Measurements from ENCODE around the gene SLC12A4. TPM values are rescaled to one million over a fixed set of nuclear protein-coding genes. Genes with fewer than 3 reads are reported as not detected.
A peak's percentile ranks its signal among the peaks of the same experiment; 100 is the strongest.

Gene SLC12A4
- total RNA-seq, 2 experiments from 2014 or later = 43.9 to 48.7 TPM

DNA sequence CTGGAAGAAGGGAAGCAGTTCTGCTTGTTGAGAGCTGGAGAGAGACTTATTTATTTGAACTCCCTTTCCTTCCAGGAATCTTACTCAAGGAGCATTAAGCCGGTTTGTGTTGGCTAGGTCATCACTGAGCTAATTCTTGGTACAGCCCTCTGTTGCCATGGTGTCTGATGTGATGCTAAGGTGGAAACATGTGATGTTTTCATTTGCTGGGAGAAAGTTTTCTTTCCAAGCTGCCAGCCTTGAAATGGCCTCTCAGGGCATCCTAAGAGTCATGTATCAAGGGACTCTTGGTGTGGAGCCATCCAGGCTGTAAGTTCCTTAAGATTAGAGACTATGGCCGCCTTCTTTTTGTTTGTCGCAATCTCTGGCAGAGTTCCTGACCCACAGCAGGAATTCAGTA lies 71.2 kb downstream of the SLC12A4 start:
- ATAC-seq (ENCODE audit: low read depth) (no peak), DNase-seq (no peak)
- H3K9me3 Mint-ChIP-seq = no peaks in the 10 kb centered on the region
- POLR2A ChIA-PET = interaction anchor here (0.7 kb wide), 1 partner anchor 17 kb away, joined by 3 read pairs; no protein-coding TSS in a partner anchor
- peaks cover 2% of the 10 kb centered on the region for H3K36me3 Mint-ChIP-seq
- H3K4me3 Mint-ChIP-seq = no peak overlapping the region
- H3K27ac Mint-ChIP-seq = no peak overlapping the region
- H3K27me3 Mint-ChIP-seq = no peaks in the 10 kb centered on the region
- peaks cover 18% of the 10 kb centered on the region for H3K4me1 Mint-ChIP-seq

- Mint-ChIP-seq H3K4me1 (peaks cover 18% of the 10 kb centered on the region), H3K27ac (peak overlapping the region; percentile 96), H3K36me3 (peaks cover 2% of the 10 kb centered on the region), H3K4me3 (peak overlapping the region; percentile 86), H3K9me3 (no peaks in the 10 kb centered on the region), H3K27me3 (no peaks in the 10 kb centered on the region)
- DNase-seq = no peak
- no peak for ATAC-seq (ENCODE audit: low read depth)
- POLR2A ChIA-PET = interaction anchor here (1.1 to 2.8 kb wide), 3 partner anchors 40 to 60 kb away, joined by 3 to 13 read pairs (median 3); partner anchors contain the start of gene PSMB10
Measured at GRCh38 chr16:67893743-67894399, 74.6 kb downstream of the SLC12A4 start.

Other genes with a start within 250 kb of the SLC12A4 start
- 10 to 100 TPM; 12.5 to 14.2 TPM for gene GFOD2, start 249.3 kb downstream of the SLC12A4 start, total RNA-seq
- gene RANBP10, start 162.1 kb downstream of the SLC12A4 start, total RNA-seq = 10 to 100 TPM; 23.1 to 23.2 TPM
- under 1 TPM in 1 of 2 experiments, not detected in 1; 0.40 TPM for gene TSNAXIP1, start 161.7 kb downstream of the SLC12A4 start, total RNA-seq
- 10 to 100 TPM; 48.1 to 50.1 TPM for gene THAP11, start 126.3 kb downstream of the SLC12A4 start, total RNA-seq
- 10 to 100 TPM; 88.4 TPM for gene NUTF2, start 121.7 kb downstream of the SLC12A4 start, total RNA-seq
- gene CENPT, start 120.9 kb downstream of the SLC12A4 start, total RNA-seq = 10 to 100 TPM; 84.0 to 90.7 TPM
- 100 to 1,000 TPM; 119 to 130 TPM for gene EDC4, start 95.6 kb downstream of the SLC12A4 start, total RNA-seq
- 1 to 10 TPM; 2.1 to 3.1 TPM for gene NRN1L, start 83.8 kb downstream of the SLC12A4 start, total RNA-seq
- 10 to 100 TPM; 22.8 to 25.6 TPM for gene PSKH1, start 75.4 kb downstream of the SLC12A4 start, total RNA-seq
- 1 to 10 TPM; 4.9 to 7.2 TPM for gene CTRL, start 36.8 kb downstream of the SLC12A4 start, total RNA-seq
- 100 to 1,000 TPM; 220 to 246 TPM for gene PSMB10, start 31.8 kb downstream of the SLC12A4 start, total RNA-seq
- 10 to 100 TPM; 17.6 to 23.6 TPM for gene LCAT, start 24.5 kb downstream of the SLC12A4 start, total RNA-seq
- under 1 TPM; 0.54 to 0.64 TPM for gene DPEP3, start 11.9 kb upstream of the SLC12A4 start, total RNA-seq
- 10 to 100 TPM; 27.5 to 28.6 TPM for gene DPEP2, start 30.8 kb upstream of the SLC12A4 start, total RNA-seq
- not detected for gene DPEP2NB, start 47.3 kb upstream of the SLC12A4 start, total RNA-seq
- 10 to 100 TPM; 15.2 to 17.0 TPM for gene DDX28, start 54.6 kb upstream of the SLC12A4 start, total RNA-seq
- gene DUS2, start 54.6 kb upstream of the SLC12A4 start, total RNA-seq = 10 to 100 TPM; 21.1 to 25.2 TPM
- gene NFATC3, start 116.7 kb upstream of the SLC12A4 start, total RNA-seq = 100 to 1,000 TPM; 132 to 139 TPM